GM12878 (cell line): ENCODE measurements around the gene HHLA2. TPM values are rescaled to one million over a fixed set of nuclear protein-coding genes. Genes with fewer than 3 reads are reported as not detected.

Source experiments
- ATF2 ChIP-seq: IDR thresholded peaks from 2 replicates; pipeline ENCODE4 v1.6.1; 2012; ENCODE audit warnings: low read length, inconsistent platforms
- BACH1 ChIP-seq: fragments of 450-650 bp; IDR thresholded peaks from 2 replicates; pipeline ENCODE4 v1.6.1; 2017; ENCODE audit warnings: mild to moderate bottlenecking, borderline replicate concordance
- CHD2 ChIP-seq: IDR thresholded peaks from 2 replicates; pipeline ENCODE4 v1.6.1; 2011; ENCODE audit warnings: low read depth, low read length, improper control_type of control experiment, borderline replicate concordance
- DPF2 ChIP-seq: fragments of 450-650 bp; IDR thresholded peaks from 2 replicates; pipeline ENCODE4 v1.6.1; 2017; ENCODE audit warnings: mild to moderate bottlenecking
- EGR1 ChIP-seq, 2 experiments: IDR thresholded peaks; 1 replicate in 1 of 2; 2 replicates in 1 of 2; pipeline ENCODE4 v1.6.1; 2011 to 2012; ENCODE audit warnings: low read depth in 2 of 2, low read length in 2 of 2, borderline replicate concordance in 1 of 2, mild to moderate bottlenecking in 1 of 2, moderate library complexity in 1 of 2
- ELK1 ChIP-seq: IDR thresholded peaks from 2 replicates; pipeline ENCODE4 v1.6.1; 2012; ENCODE audit warnings: low read depth, low read length, improper control_type of control experiment
- EP300 ChIP-seq, 2 experiments: fragments of 150-350 bp in 1 of 2; IDR thresholded peaks; 2 replicates each; pipeline ENCODE4 v1.6.1; 2011 to 2012; ENCODE audit warnings: low read depth in 2 of 2, low read length in 2 of 2, borderline replicate concordance in 1 of 2, improper control_type of control experiment in 1 of 2, inconsistent platforms in 1 of 2; ENCODE audit not compliant: control insufficient read depth in 1 of 2
- ESRRA ChIP-seq: IDR thresholded peaks from 2 replicates; pipeline ENCODE4 v1.6.1; 2012; ENCODE audit warnings: mild to moderate bottlenecking, low read length, improper control_type of control experiment
- ETV6 ChIP-seq, 2 experiments: fragments of 450-650 bp in 1 of 2; IDR thresholded peaks in 1 of 2; conservative IDR thresholded peaks in 1 of 2; 2 replicates each; pipeline ENCODE4 v1.6.1; 2014; ENCODE audit warnings: antibody characterized with exemption in 1 of 2, borderline replicate concordance in 1 of 2, low read depth in 1 of 2, mild to moderate bottlenecking in 1 of 2, moderate library complexity in 1 of 2
- GABPA ChIP-seq: IDR thresholded peaks from 2 replicates; pipeline ENCODE4 v1.6.1; 2014; ENCODE audit warnings: antibody characterized with exemption, low read depth, mild to moderate bottlenecking, inconsistent platforms
- MEF2B ChIP-seq: fragments of 450-650 bp; IDR thresholded peaks from 2 replicates; pipeline ENCODE4 v1.6.1; 2018; ENCODE audit warnings: mild to moderate bottlenecking, moderate library complexity; ENCODE audit not compliant: partially characterized antibody, poor library complexity, severe bottlenecking
- PKNOX1 ChIP-seq: fragments of 450-650 bp; IDR thresholded peaks from 2 replicates; pipeline ENCODE4 v1.6.1; 2016; ENCODE audit warnings: mild to moderate bottlenecking
- POLR2A ChIP-seq: IDR thresholded peaks from 2 replicates; pipeline ENCODE4 v1.6.1; 2011; ENCODE audit warnings: low read depth, mild to moderate bottlenecking, low read length
- RB1 ChIP-seq: fragments of 450-650 bp; formaldehyde crosslinking; IDR thresholded peaks from 2 replicates; pipeline ENCODE4 v1.6.1; 2017; ENCODE audit warnings: mild to moderate bottlenecking, borderline replicate concordance
- SIX5 ChIP-seq: IDR thresholded peaks from 2 replicates; pipeline ENCODE4 v1.6.1; 2011; ENCODE audit warnings: mild to moderate bottlenecking, low read depth, low read length, moderate library complexity; ENCODE audit not compliant: severe bottlenecking
- SP1 ChIP-seq: IDR thresholded peaks from one replicate; pipeline ENCODE4 v1.6.1; 2011; ENCODE audit warnings: low read depth, low read length
- SPI1 ChIP-seq: IDR thresholded peaks from 2 replicates; pipeline ENCODE4 v1.6.1; 2011; ENCODE audit warnings: low read depth, mild to moderate bottlenecking, low read length, moderate library complexity, borderline replicate concordance; ENCODE audit not compliant: insufficient read depth
- TCF12 ChIP-seq: IDR thresholded peaks from 2 replicates; pipeline ENCODE4 v1.6.1; 2011; ENCODE audit warnings: low read depth, mild to moderate bottlenecking, low read length
- TCF3 ChIP-seq: IDR thresholded peaks from 2 replicates; pipeline ENCODE4 v1.6.1; 2012; ENCODE audit warnings: low read depth, mild to moderate bottlenecking, low read length, borderline replicate concordance; ENCODE audit not compliant: insufficient read depth
- USF2 ChIP-seq: IDR thresholded peaks from 2 replicates; pipeline ENCODE4 v1.6.1; 2011; ENCODE audit warnings: low read depth, low read length, improper control_type of control experiment, borderline replicate concordance
- WRNIP1 ChIP-seq: IDR thresholded peaks from 2 replicates; pipeline ENCODE4 v1.6.1; 2011; ENCODE audit warnings: low read depth, low read length, improper control_type of control experiment, borderline replicate concordance
- ZNF622 ChIP-seq: fragments of 450-650 bp; IDR thresholded peaks from 2 replicates; pipeline ENCODE4 v1.6.1; 2017; ENCODE audit warnings: mild to moderate bottlenecking, inconsistent platforms
- polyA plus RNA-seq, 11 experiments: library from polyadenylated mRNA; depleted of rRNA in 4 of 11; unstranded in 6 of 11; stranded (reverse) in 5 of 11; fragments of >200 nt; fragmentation: Nextera tagmentation in 4 of 11; fragmentation: Illumina TruSeq in 1 of 11; extraction: Ambion mirVana in 4 of 11; extraction: Trizol in 1 of 11; gene quantifications; 1 replicate in 1 of 11; 2 replicates in 10 of 11; pipeline versions ENCODE4 v1.2.1 to v1.2.3, GENCODE V29; 2011 to 2016; ENCODE audit warnings: inconsistent platforms in 2 of 11, missing spikeins in 2 of 11, low read depth in 1 of 11
- total RNA-seq, 4 experiments: library from RNA; depleted of rRNA in 3 of 4; stranded (reverse); fragments of >200 nt in 3 of 4; fragmentation: Illumina TruSeq in 1 of 4; extraction: Trizol in 1 of 4; gene quantifications; 2 replicates each; pipeline versions ENCODE4 v1.2.1 to v1.2.3, GENCODE V29; 2013 to 2021

Gene HHLA2
- total and polyA plus RNA-seq, 10 of the 15 experiments (the other 5 are each of a cell fraction or from before 2014, with no cell fraction given), result 0.11 to 1.3 (median 0.28) TPM; not detected in 1

- TF ChIP-seq ATF2, result peak; percentile 87
- TF ChIP-seq EP300 (IDR thresholded peaks at IDR 0.05; ENCODE audit: borderline replicate concordance in 1 of 2, control insufficient read depth in 1 of 2, low read depth in 2 of 2, low read length in 2 of 2), result peak; percentile 26 to 44; a peak in 1 of 4 replicates
- no peak for TF ChIP-seq DPF2
- no peak for TF ChIP-seq TCF12
- no peak for TF ChIP-seq ESRRA
- no peak for TF ChIP-seq RB1
- TF ChIP-seq POLR2A, result no peak
- TF ChIP-seq EGR1 (IDR thresholded peaks at IDR 0.05; ENCODE audit: borderline replicate concordance in 1 of 2, low read depth in 2 of 2, low read length in 2 of 2), result no peak
- peak; percentile 87 for TF ChIP-seq MEF2B
- TF ChIP-seq SIX5, result no peak
- TF ChIP-seq CHD2, result no peak
- peak in 1 of 2 experiments; percentile 87; a peak in 2 of 4 replicates for TF ChIP-seq ETV6 (conservative IDR thresholded peaks at IDR 0.05 in 1 of 2, IDR thresholded peaks at IDR 0.05 in 1 of 2; ENCODE audit: borderline replicate concordance in 1 of 2, low read depth in 1 of 2)
- TF ChIP-seq TCF3, result no peak
- TF ChIP-seq WRNIP1, result no peak
- TF ChIP-seq ELK1, result no peak
- TF ChIP-seq ZNF622, result no peak
- TF ChIP-seq USF2, result no peak
- no peak for TF ChIP-seq PKNOX1
- TF ChIP-seq SPI1, result no peak
- no peak for TF ChIP-seq SP1
- no peak for TF ChIP-seq BACH1
- 0 out of 2 replicates have a peak, but pooled peaks have one; percentile 31 for TF ChIP-seq GABPA
These were observed 3.4 kb upstream of the HHLA2 start (continued) for GRCh38 chr3:108292905-108293328.
